B cell (primary cell): ENCODE data around the gene PRLHR. TPM values are rescaled to one million over a fixed set of nuclear protein-coding genes. Genes with fewer than 3 reads are reported as not detected.

Source experiments
- ATAC-seq: fragments of 200-7000 bp; cut with Tn5 transposase; one replicate; pipeline ENCODE4 v1.10.0; 2021; ENCODE audit warnings: low read depth, mild to moderate bottlenecking, moderate number of reproducible peaks, moderate library complexity
- CTCF ChIA-PET: fragments of 350-600 bp; sonication (Branson Sonifier 250); formaldehyde crosslinking; loops from one replicate; lab custom pipeline; 2021; ENCODE audit warnings: antibody characterized with exemption, inconsistent platforms; lab: Charles Lee
- POLR2A ChIA-PET: fragments of 350-600 bp; sonication (Branson Sonifier 250); formaldehyde crosslinking; loops from one replicate; lab custom pipeline; 2021; ENCODE audit warnings: antibody characterized with exemption; lab: Charles Lee
- DNase-seq: peaks from one replicate; pipeline ENCODE4 v3.0.0; 2013
- H2AFZ ChIP-seq: 2 replicates; pipeline ENCODE4 v1.6.1; 2012; ENCODE audit warnings: mild to moderate bottlenecking, low read depth, low read length; ENCODE audit not compliant: insufficient read depth, poor library complexity, severe bottlenecking
- H3K27ac ChIP-seq, 2 donors: 1 replicate in 1 of 2; 2 replicates in 1 of 2; pipeline ENCODE4 v1.5.1; 2012 to 2013; ENCODE audit warnings: low read length in 2 of 2, mild to moderate bottlenecking in 2 of 2, moderate library complexity in 1 of 2
- H3K27me3 ChIP-seq, 4 experiments: fragments of 200-600 bp in 1 of 4; sonication (generic) in 1 of 4; replicated peaks in 1 of 4; 1 replicate in 2 of 4; 2 replicates in 2 of 4; pipeline versions ENCODE4 v1.6.1 to v1.7.0; 2013 to 2016; ENCODE audit warnings: low read length in 3 of 4, mild to moderate bottlenecking in 2 of 4, mixed read lengths in 1 of 4, moderate library complexity in 1 of 4; ENCODE audit not compliant: insufficient read depth in 4 of 4, control insufficient read depth in 3 of 4; ENCODE audit errors: control extremely low read depth in 1 of 4
- H3K36me3 ChIP-seq, 2 experiments: replicated peaks in 1 of 2; 1 replicate in 1 of 2; 2 replicates in 1 of 2; pipeline versions ENCODE4 v1.6.1 to v1.7.1; 2013; ENCODE audit warnings: low read length in 1 of 2; ENCODE audit not compliant: insufficient read depth in 2 of 2, control insufficient read depth in 1 of 2; ENCODE audit errors: control extremely low read depth in 1 of 2, extremely low read depth in 1 of 2
- H3K4me1 ChIP-seq, 2 donors: fragments of 200-600 bp in 1 of 2; sonication (generic) in 1 of 2; 1 replicate in 1 of 2; 2 replicates in 1 of 2; pipeline versions ENCODE4 v1.5.1 to v1.6.1; 2013 to 2017; ENCODE audit warnings: low read length in 2 of 2; ENCODE audit not compliant: control insufficient read depth in 2 of 2, insufficient read depth in 2 of 2
- H3K4me2 ChIP-seq: replicated peaks from 2 replicates; pipeline ENCODE3; 2012; ENCODE audit warnings: mild to moderate bottlenecking, low read depth, low read length; ENCODE audit not compliant: poor library complexity, severe bottlenecking
- H3K4me3 ChIP-seq, 5 experiments: fragments of 200-600 bp in 1 of 5; sonication (generic) in 1 of 5; 1 replicate in 3 of 5; 2 replicates in 2 of 5; pipeline versions ENCODE4 v1.5.1 to v1.7.0; 2011 to 2016; ENCODE audit warnings: low read length in 4 of 5, mild to moderate bottlenecking in 4 of 5, low read depth in 2 of 5, control low read depth in 1 of 5, moderate library complexity in 1 of 5; ENCODE audit not compliant: insufficient read depth in 1 of 5; ENCODE audit errors: control extremely low read depth in 1 of 5, extremely low read depth in 1 of 5
- H3K79me2 ChIP-seq: fragments of 200-600 bp; sonication (generic); one replicate; pipeline ENCODE4 v1.6.0; 2016; ENCODE audit warnings: low read length; ENCODE audit not compliant: control insufficient read depth, insufficient read depth
- H3K9ac ChIP-seq: fragments of 200-600 bp; sonication (generic); 2 replicates; pipeline ENCODE4 v1.6.1; 2017; ENCODE audit warnings: mild to moderate bottlenecking, low read length, moderate library complexity
- H3K9me3 ChIP-seq, 3 donors: one replicate each; pipeline versions ENCODE4 v1.6.1 to v1.7.1; 2013; ENCODE audit warnings: low read length in 2 of 3; ENCODE audit not compliant: control insufficient read depth in 2 of 3, insufficient read depth in 1 of 3; ENCODE audit errors: control extremely low read depth in 1 of 3
- H4K20me1 ChIP-seq: 2 replicates; pipeline ENCODE4 v1.6.0; 2012; ENCODE audit warnings: mild to moderate bottlenecking, low read length; ENCODE audit not compliant: insufficient read depth, control insufficient read depth, poor library complexity, severe bottlenecking
- H3K27ac Mint-ChIP-seq: one replicate; pipeline ENCODE4 v1.8.0; 2021; ENCODE audit warnings: mixed read lengths
- H3K27me3 Mint-ChIP-seq: one replicate; pipeline ENCODE4 v1.8.0; 2021; ENCODE audit warnings: mixed read lengths
- H3K4me1 Mint-ChIP-seq: one replicate; pipeline ENCODE4 v1.8.0; 2021; ENCODE audit warnings: mixed read lengths
- H3K4me3 Mint-ChIP-seq: one replicate; pipeline ENCODE4 v1.8.0; 2021; ENCODE audit warnings: mixed read lengths
- H3K9me3 Mint-ChIP-seq: one replicate; pipeline ENCODE4 v1.8.0; 2022; ENCODE audit warnings: mixed read lengths; ENCODE audit not compliant: insufficient read depth
- CTCF ChIP-seq: fragments of 200-600 bp; IDR thresholded peaks from one replicate; pipeline ENCODE4 v1.8.0; 2022; ENCODE audit warnings: antibody characterized with exemption, mild to moderate bottlenecking
- EZH2 ChIP-seq: IDR thresholded peaks from 2 replicates; pipeline ENCODE4 v1.6.1; 2012; ENCODE audit warnings: borderline replicate concordance, low read depth, mild to moderate bottlenecking, moderate library complexity, low read length; ENCODE audit not compliant: insufficient read depth, poor library complexity, severe bottlenecking
- WGBS: methylation state at CpG from one replicate; pipeline ENCODE4 v1.1.5; 2013; ENCODE audit warnings: missing lambda C conversion rate; ENCODE audit not compliant: insufficient coverage; 5-methylcytosine and 5-hydroxymethylcytosine counted together
- intact Hi-C: fragments of 100-400 bp; cut with micrococcal nuclease; formaldehyde crosslinking; loops from one replicate; pipeline ENCODE4 v1.10.0; 2022
- polyA plus RNA-seq: library from polyadenylated mRNA; depleted of rRNA; stranded (reverse); fragments of >200 nt; gene quantifications from 2 replicates; pipeline ENCODE4 v1.2.3, GENCODE V29; 2012
- total RNA-seq, 2 donors: library from RNA; stranded (reverse); fragments of 120-200 nt in 1 of 2; gene quantifications; 1 replicate in 1 of 2; 2 replicates in 1 of 2; pipeline versions ENCODE4 v1.2.3 to v1.2.4, GENCODE V29; 2013 to 2022

The PRLHR gene
- total and polyA plus RNA-seq, 2 donors (not counting 1 experiment from before 2014, with no cell fraction given): not detected

- TF ChIP-seq CTCF (no peak), EZH2 (no peak)
- Histone ChIP-seq H3K27me3 (peaks cover 0 to 50% (median 18%) of the 10 kb centered on the region in 4 experiments), H4K20me1 (no peaks in the 10 kb centered on the region), H2AFZ (no peak overlapping the region), H3K79me2 (no peaks in the 10 kb centered on the region), H3K4me1 (no peaks in the 10 kb centered on the region), H3K4me3 (no peak overlapping the region), H3K27ac (no peak overlapping the region), H3K9ac (no peak overlapping the region), H3K36me3 (no peaks in the 10 kb centered on the region), H3K4me2 (no peak overlapping the region), H3K9me3 (peaks cover 0 to 27% (median 0%) of the 10 kb centered on the region in 3 donors)
- H3K4me1 Mint-ChIP-seq: peaks cover 7% of the 10 kb centered on the region
- no peaks in the 10 kb centered on the region for H3K9me3 Mint-ChIP-seq
- intact Hi-C loops: no loop called here
- POLR2A ChIA-PET: no interaction called here
- CTCF ChIA-PET: no interaction called here
- ATAC-seq: no peak
- DNase-seq: no peak
- 26% methylated on average over 22 of the region's 22 CpGs for WGBS
- H3K27ac Mint-ChIP-seq: no peak overlapping the region
- H3K4me3 Mint-ChIP-seq: no peak overlapping the region
- H3K27me3 Mint-ChIP-seq: peaks cover 71% of the 10 kb centered on the region
Observed at GRCh38 chr10:118595064-118595420, 406 bp downstream of the PRLHR start.

- Mint-ChIP-seq H3K27ac (no peak overlapping the region), H3K9me3 (no peaks in the 10 kb centered on the region), H3K4me3 (no peak overlapping the region), H3K27me3 (peaks cover 66% of the 10 kb centered on the region), H3K4me1 (peaks cover 7% of the 10 kb centered on the region)
- ATAC-seq (no peak), DNase-seq (no peak)
- H3K9me3 ChIP-seq: peaks cover 0 to 27% (median 0%) of the 10 kb centered on the region in 3 donors
- peaks cover 0 to 50% (median 18%) of the 10 kb centered on the region in 4 experiments for H3K27me3 ChIP-seq
- H3K27ac ChIP-seq: no peak overlapping the region
- ChIA-PET CTCF (no interaction called here), POLR2A (no interaction called here)
- WGBS: 32% methylated on average over 70 of the region's 70 CpGs
- no peaks in the 10 kb centered on the region for H3K79me2 ChIP-seq
- H3K36me3 ChIP-seq: no peaks in the 10 kb centered on the region
- no peak overlapping the region for H2AFZ ChIP-seq
- H3K9ac ChIP-seq: no peak overlapping the region
- H3K4me2 ChIP-seq: no peak overlapping the region
- intact Hi-C loops: no loop called here
- H3K4me1 ChIP-seq: no peaks in the 10 kb centered on the region
- TF ChIP-seq EZH2: no peak
- TF ChIP-seq CTCF: no peak
- H4K20me1 ChIP-seq: no peaks in the 10 kb centered on the region
- H3K4me3 ChIP-seq: no peak overlapping the region
Observed at GRCh38 chr10:118594392-118595063, 920 bp downstream of the PRLHR start.
